ENCODE data around the gene KRTAP10-6.

Gene KRTAP10-6

GRCh38 chr21:44617071-44617501 lies 24.8 kb upstream of the KRTAP10-6 start:
- H3K9me2 ChIP-seq (replicated peaks; ENCODE audit: insufficient read depth, low read length): no peaks in the 10 kb centered on the region
- no peaks in the 10 kb centered on the region for H3K27me3 ChIP-seq (ENCODE audit: low read length)
- TF ChIP-seq EZH2phosphoT487 (conservative IDR thresholded peaks at IDR 0.05; ENCODE audit: low read length) (no peak), CTCF (IDR thresholded peaks at IDR 0.05; ENCODE audit: insufficient read depth, low read length, poor library complexity, severe bottlenecking) (no peak)
- H3K36me3 ChIP-seq (ENCODE audit: low read length): no peaks in the 10 kb centered on the region
- H3K4me3 ChIP-seq (ENCODE audit: insufficient read depth, low read length, poor library complexity, severe bottlenecking): no peak overlapping the region
- no peak overlapping the region for H3K27ac ChIP-seq (ENCODE audit: low read depth, low read length)
- H3K9ac ChIP-seq (ENCODE audit: low read length): no peak overlapping the region
- no peaks in the 10 kb centered on the region for H4K20me1 ChIP-seq (ENCODE audit: low read depth, low read length)
- H3F3A ChIP-seq (ENCODE audit: insufficient read depth): no peaks in the 10 kb centered on the region
- no peaks in the 10 kb centered on the region for H3K79me2 ChIP-seq (ENCODE audit: insufficient read depth, low read length)
- H3K4me2 ChIP-seq (ENCODE audit: low read depth, low read length, poor library complexity, severe bottlenecking): no peak overlapping the region
- no peak overlapping the region for H2AFZ ChIP-seq (ENCODE audit: low read depth, low read length, severe bottlenecking)
- no peaks in the 10 kb centered on the region; the same call in 1 of the 2 replicates for H3K9me3 ChIP-seq (ENCODE audit: insufficient read depth, low read length)

GRCh38 chr21:44616591-44616926 lies 24.3 kb upstream of the KRTAP10-6 start:
- no peak overlapping the region for H2AFZ ChIP-seq (ENCODE audit: low read depth, low read length, severe bottlenecking)
- H3K4me2 ChIP-seq (ENCODE audit: low read depth, low read length, poor library complexity, severe bottlenecking): no peak overlapping the region
- H3K4me3 ChIP-seq (ENCODE audit: insufficient read depth, low read length, poor library complexity, severe bottlenecking): no peak overlapping the region
- no peaks in the 10 kb centered on the region for H3K79me2 ChIP-seq (ENCODE audit: insufficient read depth, low read length)
- H3K9me2 ChIP-seq (replicated peaks; ENCODE audit: insufficient read depth, low read length): no peaks in the 10 kb centered on the region
- H3F3A ChIP-seq (ENCODE audit: insufficient read depth): no peaks in the 10 kb centered on the region
- H3K27me3 ChIP-seq (ENCODE audit: low read length): no peaks in the 10 kb centered on the region
- H3K9ac ChIP-seq (ENCODE audit: low read length): no peak overlapping the region
- no peaks in the 10 kb centered on the region; the same call in 1 of the 2 replicates for H3K9me3 ChIP-seq (ENCODE audit: insufficient read depth, low read length)
- no peak overlapping the region for H3K27ac ChIP-seq (ENCODE audit: low read depth, low read length)
- TF ChIP-seq CTCF (IDR thresholded peaks at IDR 0.05; ENCODE audit: insufficient read depth, low read length, poor library complexity, severe bottlenecking) (no peak), EZH2phosphoT487 (conservative IDR thresholded peaks at IDR 0.05; ENCODE audit: low read length) (no peak)
- no peaks in the 10 kb centered on the region for H3K36me3 ChIP-seq (ENCODE audit: low read length)
- no peaks in the 10 kb centered on the region for H4K20me1 ChIP-seq (ENCODE audit: low read depth, low read length)

GRCh38 chr21:44615911-44616590 lies 23.7 kb upstream of the KRTAP10-6 start:
- no peak for TF ChIP-seq CTCF (IDR thresholded peaks at IDR 0.05; ENCODE audit: insufficient read depth, low read length, poor library complexity, severe bottlenecking)
- TF ChIP-seq EZH2phosphoT487 (conservative IDR thresholded peaks at IDR 0.05; ENCODE audit: low read length): no peak
- Histone ChIP-seq H3K4me2 (ENCODE audit: low read depth, low read length, poor library complexity, severe bottlenecking) (no peak overlapping the region), H2AFZ (ENCODE audit: low read depth, low read length, severe bottlenecking) (no peak overlapping the region), H3K4me3 (ENCODE audit: insufficient read depth, low read length, poor library complexity, severe bottlenecking) (no peak overlapping the region), H3K9me2 (replicated peaks; ENCODE audit: insufficient read depth, low read length) (no peaks in the 10 kb centered on the region), H3K36me3 (ENCODE audit: low read length) (no peaks in the 10 kb centered on the region), H3K9ac (ENCODE audit: low read length) (no peak overlapping the region), H3F3A (ENCODE audit: insufficient read depth) (no peaks in the 10 kb centered on the region), H3K9me3 (ENCODE audit: insufficient read depth, low read length) (no peaks in the 10 kb centered on the region; the same call in 1 of the 2 replicates), H3K27me3 (ENCODE audit: low read length) (no peaks in the 10 kb centered on the region), H3K79me2 (ENCODE audit: insufficient read depth, low read length) (no peaks in the 10 kb centered on the region), H4K20me1 (ENCODE audit: low read depth, low read length) (no peaks in the 10 kb centered on the region), H3K27ac (ENCODE audit: low read depth, low read length) (no peak overlapping the region)
